Gastrocnemius medialis (tissue), 4 donors: ENCODE results near the gene TUFM. TPM values are rescaled to one million over a fixed set of nuclear protein-coding genes. Genes with fewer than 3 reads are reported as not detected.
"Not testable (repeated sequence)": the region's sequence is repeated elsewhere in the genome, so short reads cannot be mapped to it uniquely, and the experiment has no call there.

ENCODE experiments used
- ATAC-seq, 2 donors: fragments of 150-250 bp; one replicate each; pipeline ENCODE4 v1.9.1; 2016
- DNase-seq, 2 donors: peaks; one replicate each; pipeline ENCODE4 v3.0.0-alpha.2; 2019
- H3K27ac ChIP-seq, 4 donors: fragments of 200-600 bp; sonication (generic); 1 replicate in 1 of 4; 2 replicates in 3 of 4; pipeline ENCODE4 v1.5.1; 2016 to 2018; ENCODE audit warnings: mild to moderate bottlenecking in 2 of 4, moderate library complexity in 1 of 4
- H3K27me3 ChIP-seq, 3 donors: fragments of 200-600 bp; sonication (generic) in 2 of 3; 1 replicate in 1 of 3; 2 replicates in 2 of 3; pipeline versions ENCODE4 v1.5.1 to v1.6.0; 2016 to 2019; ENCODE audit warnings: mild to moderate bottlenecking in 1 of 3, moderate library complexity in 1 of 3
- H3K36me3 ChIP-seq, 2 donors: fragments of 200-600 bp; sonication (generic) in 1 of 2; one replicate each; pipeline ENCODE4 v1.5.1; 2017 to 2018
- H3K4me1 ChIP-seq, 2 donors: fragments of 200-600 bp; sonication (generic) in 1 of 2; one replicate each; pipeline ENCODE4 v1.5.1; 2016 to 2017; ENCODE audit warnings: mild to moderate bottlenecking in 2 of 2
- H3K4me3 ChIP-seq, 4 donors: fragments of 200-600 bp; sonication (generic) in 3 of 4; 1 replicate in 1 of 4; 2 replicates in 3 of 4; pipeline ENCODE4 v1.5.1; 2016 to 2019; ENCODE audit warnings: mild to moderate bottlenecking in 2 of 4
- H3K9me3 ChIP-seq, 3 donors: fragments of 200-600 bp; sonication (generic) in 2 of 3; 1 replicate in 1 of 3; 2 replicates in 2 of 3; pipeline ENCODE4 v1.5.1; 2016 to 2019
- CTCF ChIP-seq, 5 experiments: fragments of 450-650 bp in 3 of 5; fragments of 200-600 bp in 2 of 5; sonication (generic) in 2 of 5; IDR thresholded peaks in 4 of 5; conservative IDR thresholded peaks in 1 of 5; 1 replicate in 4 of 5; 2 replicates in 1 of 5; pipeline ENCODE4 v1.5.1; 2016 to 2019; ENCODE audit warnings: antibody characterized with exemption in 5 of 5, mild to moderate bottlenecking in 3 of 5, moderate library complexity in 3 of 5
- POLR2A ChIP-seq, 2 donors: fragments of 450-650 bp; IDR thresholded peaks; one replicate each; pipeline ENCODE4 v1.6.1; 2017; ENCODE audit warnings: antibody characterized with exemption in 2 of 2, mild to moderate bottlenecking in 2 of 2, moderate library complexity in 2 of 2
- in situ Hi-C, 4 donors: fragments of 200-750 bp; cut with MboI; loops; one replicate each; pipeline versions ENCODE4 v1.15.0 to v1.8.0; 2017; ENCODE audit warnings: low sequenced_read_pairs in 4 of 4
- intact Hi-C: fragments of 100-400 bp; cut with DNase I; formaldehyde crosslinking; loops from one replicate; pipeline ENCODE4 v1.15.1; 2023; ENCODE audit warnings: low total_unique reads
- microRNA-seq, 2 donors: library from miRNA; unstranded; fragments of <30 nt; microRNA quantifications; one replicate each; pipeline ENCODE4, GENCODE V29; 2016; ENCODE audit warnings: borderline replicate concordance in 2 of 2
- total RNA-seq, 4 donors: library from RNA; depleted of rRNA; stranded (reverse); fragments of >200 nt; gene quantifications; one replicate each; pipeline versions ENCODE4 v1.1.0 to v1.2.3, GENCODE V29; 2016

The TUFM gene
- total RNA-seq, 4 donors from 2014 or later: 140 to 196 (median 167) TPM

GRCh38 chr16:28821874-28822519 is 24.2 kb downstream of the TUFM start:
- peaks cover 0 to 16% of the 10 kb centered on the region in 2 donors for H3K36me3 ChIP-seq
- in situ Hi-C loops (loop anchor here in 3 of 4 donors (5.0 to 10.0 kb wide), 2 partner anchors 123 to 125 kb away; no protein-coding TSS in a partner anchor), intact Hi-C loops (loop anchor here (1.0 to 2.0 kb wide), 4 partner anchors 24 to 128 kb away; partner anchors contain the start of genes NFATC2IP, RABEP2, SH2B1 and TUFM)
- H3K4me3 ChIP-seq: peak overlapping the region; percentile 89 to 99 (median 96)
- TF ChIP-seq POLR2A (IDR thresholded peaks at IDR 0.05): no peak
- TF ChIP-seq CTCF (IDR thresholded peaks at IDR 0.05 in 4 of 5, conservative IDR thresholded peaks at IDR 0.05 in 1 of 5): no peak
- DNase-seq (no peak), ATAC-seq (no peak)
- H3K27me3 ChIP-seq: no peaks in the 10 kb centered on the region
- no peaks in the 10 kb centered on the region for H3K9me3 ChIP-seq
- peak overlapping the region; percentile 99 to 100 (median 100) for H3K27ac ChIP-seq
- H3K4me1 ChIP-seq: peaks cover 20% of the 10 kb centered on the region in 2 donors

- H3K27ac ChIP-seq, DNase-seq, H3K9me3 ChIP-seq, H3K4me3 ChIP-seq, intact Hi-C loops, H3K36me3 ChIP-seq, H3K27me3 ChIP-seq, ATAC-seq: not testable (repeated sequence)
- in situ Hi-C loops: loop anchor here in 3 of 4 donors (5.0 to 10.0 kb wide), 2 partner anchors 124 to 127 kb away; no protein-coding TSS in a partner anchor
- H3K4me1 ChIP-seq: peaks cover 16 to 20% of the 10 kb centered on the region in 2 donors
Measured at GRCh38 chr16:28820546-28820945, 25.6 kb downstream of the TUFM start.

GRCh38 chr16:28820016-28820415 is 26.1 kb downstream of the TUFM start:
- Histone ChIP-seq H3K4me3 (no peak overlapping the region), H3K27me3 (no peaks in the 10 kb centered on the region), H3K4me1 (peaks cover 11 to 15% of the 10 kb centered on the region in 2 donors), H3K36me3 (no peaks in the 10 kb centered on the region), H3K27ac (no peak overlapping the region), H3K9me3 (no peaks in the 10 kb centered on the region)
- ATAC-seq (no peak), DNase-seq (no peak)
- intact Hi-C loops: no loop called here
- TF ChIP-seq POLR2A (IDR thresholded peaks at IDR 0.05) (no peak), CTCF (IDR thresholded peaks at IDR 0.05 in 4 of 5, conservative IDR thresholded peaks at IDR 0.05 in 1 of 5) (no peak)
- in situ Hi-C loops: loop anchor here in 3 of 4 donors (5.0 to 10.0 kb wide), 2 partner anchors 125 to 127 kb away; no protein-coding TSS in a partner anchor

- H3K27me3 ChIP-seq, H3K4me3 ChIP-seq, in situ Hi-C loops, H3K27ac ChIP-seq, H3K4me1 ChIP-seq, DNase-seq, ATAC-seq, intact Hi-C loops, H3K9me3 ChIP-seq, H3K36me3 ChIP-seq: not testable (repeated sequence)
Measured at GRCh38 chr16:28807445-28808120, 38.6 kb downstream of the TUFM start.

GRCh38 chr16:28802235-28803019 is 43.7 kb downstream of the TUFM start:
- peak; percentile 93 to 98 for ATAC-seq
- H3K27me3 ChIP-seq, H3K4me1 ChIP-seq, in situ Hi-C loops, intact Hi-C loops, H3K9me3 ChIP-seq, H3K27ac ChIP-seq, H3K36me3 ChIP-seq: not testable (repeated sequence)
- DNase-seq: peak; percentile 70 to 71
- TF ChIP-seq CTCF (IDR thresholded peaks at IDR 0.05 in 4 of 5, conservative IDR thresholded peaks at IDR 0.05 in 1 of 5): peak in 2 of 5 experiments; percentile 50 to 53
- peak overlapping the region in 1 of 4 donors; percentile 17 for H3K4me3 ChIP-seq

Small RNAs within 50 kb of the gene (microRNA-seq; reads per million reads assigned to microRNA genes)
- 0 reads per million in 2 donors for gene MIR4721

Other genes starting within 250 kb of the TUFM start
- gene SULT1A2, start 249.3 kb downstream of the TUFM start, total RNA-seq: under 1 TPM in 1 of 4 donors, not detected in 3; 0.46 TPM
- 10 to 100 TPM in 1 of 4 donors, 1 to 10 TPM in 3; 5.7 to 10.0 (median 8.2) TPM for gene SULT1A1, start 236.3 kb downstream of the TUFM start, total RNA-seq
- under 1 TPM in 1 of 4 donors, not detected in 3; 0.31 TPM for gene NPIPB8, start 208.3 kb downstream of the TUFM start, total RNA-seq
- gene EIF3C, start 134.9 kb downstream of the TUFM start, total RNA-seq: 100 to 1,000 TPM; 146 to 363 (median 247) TPM
- gene NPIPB9, start 94.6 kb downstream of the TUFM start, total RNA-seq: not detected
- gene ATXN2L, start 23.3 kb downstream of the TUFM start, total RNA-seq: 10 to 100 TPM; 24.0 to 68.6 (median 47.7) TPM
- 10 to 100 TPM; 13.9 to 28.5 (median 20.6) TPM for gene SH2B1, start 17.5 kb upstream of the TUFM start, total RNA-seq
- 100 to 1,000 TPM; 380 to 909 (median 764) TPM for gene ATP2A1, start 32.1 kb upstream of the TUFM start, total RNA-seq
- 10 to 100 TPM in 1 of 4 donors, 1 to 10 TPM in 3; 2.9 to 13.9 (median 6.4) TPM for gene RABEP2, start 78.9 kb upstream of the TUFM start, total RNA-seq
- not detected for gene CD19, start 85.6 kb upstream of the TUFM start, total RNA-seq
- 10 to 100 TPM; 10.3 to 18.5 (median 14.2) TPM for gene NFATC2IP, start 104.6 kb upstream of the TUFM start, total RNA-seq
- gene SPNS1, start 128.4 kb upstream of the TUFM start, total RNA-seq: 10 to 100 TPM; 12.7 to 26.0 (median 23.4) TPM
- under 1 TPM in 2 of 4 donors, not detected in 2; 0.31 to 0.49 TPM for gene LAT, start 138.7 kb upstream of the TUFM start, total RNA-seq